Naive B cell (primary cell): ENCODE data around the gene RPH3AL. TPM values are rescaled to one million over a fixed set of nuclear protein-coding genes. Genes with fewer than 3 reads are reported as not detected.
"Not testable (repeated sequence)": the region's sequence is repeated elsewhere in the genome, so short reads cannot be mapped to it uniquely, and the experiment has no call there.

Experiments
- ATAC-seq, 2 donors: fragments of 150-1000 bp; cut with Tn5 transposase; 2 replicates each; pipeline ENCODE4 v1.10.0; 2021; ENCODE audit warnings: low read depth in 2 of 2, mild to moderate bottlenecking in 2 of 2, moderate library complexity in 2 of 2
- DNase-seq: peaks from one replicate; pipeline ENCODE4 v3.0.0; 2022
- H3K27ac Mint-ChIP-seq, 6 donors: one replicate each; pipeline ENCODE4 v1.8.0; 2020 to 2022; ENCODE audit warnings: mild to moderate bottlenecking in 6 of 6, mixed read lengths in 6 of 6, moderate library complexity in 5 of 6, inconsistent platforms in 2 of 6
- H3K27me3 Mint-ChIP-seq, 3 donors: one replicate each; pipeline ENCODE4 v1.8.0; 2021 to 2022; ENCODE audit warnings: mixed read lengths in 3 of 3, mild to moderate bottlenecking in 1 of 3
- H3K36me3 Mint-ChIP-seq, 2 donors: one replicate each; pipeline ENCODE4 v1.8.0; 2020 to 2022; ENCODE audit warnings: mixed read lengths in 2 of 2, inconsistent platforms in 1 of 2, mild to moderate bottlenecking in 1 of 2
- H3K4me1 Mint-ChIP-seq, 3 donors: one replicate each; pipeline ENCODE4 v1.8.0; 2020 to 2022; ENCODE audit warnings: mixed read lengths in 3 of 3, inconsistent platforms in 1 of 3, mild to moderate bottlenecking in 1 of 3, moderate library complexity in 1 of 3
- H3K4me3 Mint-ChIP-seq, 8 donors: one replicate each; pipeline ENCODE4 v1.8.0; 2020 to 2022; ENCODE audit warnings: mild to moderate bottlenecking in 8 of 8, mixed read lengths in 8 of 8, moderate library complexity in 8 of 8, inconsistent platforms in 2 of 8
- H3K9me3 Mint-ChIP-seq, 7 donors: one replicate each; pipeline ENCODE4 v1.8.0; 2020 to 2022; ENCODE audit warnings: mixed read lengths in 7 of 7, mild to moderate bottlenecking in 5 of 7, inconsistent platforms in 2 of 7, moderate library complexity in 1 of 7
- polyA plus RNA-seq, 6 donors: library from polyadenylated mRNA; unstranded; fragments of 300-500 nt; fragmentation: Illumina TruSeq; gene quantifications; one replicate each; pipeline ENCODE4 v1.2.3, GENCODE V29; 2021; ENCODE audit warnings: low read depth in 6 of 6

Gene RPH3AL
- polyA plus RNA-seq, 6 donors from 2014 or later: 1.3 to 13.2 (median 2.9) TPM; not detected in 1

DNA sequence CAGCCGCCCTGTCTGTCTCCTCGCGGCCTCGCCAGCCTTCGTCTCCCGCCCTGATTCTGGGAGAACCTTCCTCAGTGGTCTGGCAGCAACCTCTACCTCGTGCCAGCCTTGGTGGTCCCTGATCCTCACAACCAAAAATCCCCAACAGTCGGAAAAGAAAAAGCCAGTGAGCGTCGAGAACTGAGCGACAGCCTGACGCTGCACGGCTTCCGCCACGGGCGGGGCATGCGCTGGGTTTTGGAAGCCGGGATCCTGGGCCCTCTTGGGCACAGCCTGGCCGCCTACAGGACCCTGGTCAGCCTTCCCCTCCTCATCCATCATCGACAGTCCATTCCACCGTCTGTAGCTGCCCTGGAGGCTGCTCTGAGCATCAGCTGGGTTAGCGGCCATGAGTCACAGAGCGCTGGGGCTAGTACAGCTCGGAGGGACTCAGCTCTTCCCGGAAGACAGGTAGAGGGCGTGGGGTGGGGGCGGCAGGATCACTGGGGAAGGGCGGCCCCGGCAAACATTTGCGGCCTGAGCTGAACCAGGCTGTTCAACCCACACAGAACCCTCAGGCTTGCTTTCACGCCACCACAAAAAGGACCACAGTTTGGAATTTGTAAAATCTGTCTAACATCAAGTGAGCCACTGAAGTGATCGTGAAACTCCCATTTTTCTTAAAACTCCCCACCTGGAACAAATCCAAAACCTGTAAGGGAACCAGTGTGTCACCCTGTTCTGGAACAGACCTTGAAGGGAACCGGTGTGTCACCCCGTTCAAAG is 115.8 kb downstream of the RPH3AL start:
- Mint-ChIP-seq H3K4me1 (peaks cover 0 to 7% (median 0%) of the 10 kb centered on the region in 3 donors), H3K9me3 (peaks cover 0 to 1% (median 0%) of the 10 kb centered on the region in 7 donors), H3K27ac (no peak overlapping the region), H3K4me3 (no peak overlapping the region), H3K36me3 (no peaks in the 10 kb centered on the region), H3K27me3 (peaks cover 0 to 24% (median 0%) of the 10 kb centered on the region in 3 donors)
- ATAC-seq: no peak
- no peak for DNase-seq

DNA sequence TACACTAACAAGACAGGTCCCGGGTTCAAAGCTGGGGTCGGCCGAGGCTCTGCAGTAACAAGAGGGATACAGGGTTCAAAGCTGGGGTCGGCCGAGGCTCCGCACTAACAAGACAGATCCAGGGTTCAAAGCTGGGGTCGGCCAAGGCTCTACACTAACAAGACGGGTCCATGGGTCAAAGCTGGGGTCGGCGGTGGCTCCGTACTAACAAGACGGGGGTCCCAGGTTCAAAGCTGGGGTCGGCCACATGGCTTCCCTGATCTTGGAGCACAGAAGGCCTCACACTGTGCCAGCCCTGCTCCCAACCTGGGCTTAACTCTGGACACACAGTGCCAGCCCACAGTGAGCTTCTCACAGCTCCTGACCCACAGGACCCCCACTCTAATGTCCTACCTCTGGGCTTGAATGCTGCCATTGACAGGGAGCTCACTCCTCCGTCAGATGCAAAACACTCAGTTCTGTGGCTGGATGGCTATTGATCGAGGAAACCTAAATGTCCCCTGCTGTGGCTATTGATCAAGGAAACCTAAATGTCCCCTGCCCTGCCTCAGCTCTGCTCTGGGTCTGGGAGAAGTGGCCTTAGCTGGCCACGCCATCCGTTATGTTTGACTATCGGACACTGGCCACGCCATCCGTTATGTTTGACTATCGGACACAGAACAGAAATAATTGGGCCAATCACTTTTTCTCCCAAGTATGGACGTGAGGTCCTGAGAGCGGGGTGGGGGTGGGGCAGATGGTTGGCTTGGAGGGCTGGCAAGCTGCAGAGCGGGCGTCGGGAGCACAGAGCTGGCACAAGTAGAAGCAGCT is 116.6 kb downstream of the RPH3AL start:
- no peak overlapping the region for H3K4me3 Mint-ChIP-seq
- ATAC-seq: no peak
- no peak overlapping the region for H3K27ac Mint-ChIP-seq
- peaks cover 0 to 26% (median under 1%) of the 10 kb centered on the region in 3 donors for H3K27me3 Mint-ChIP-seq
- no peak for DNase-seq
- H3K4me1 Mint-ChIP-seq: peaks cover 0 to 7% (median 0%) of the 10 kb centered on the region in 3 donors
- no peaks in the 10 kb centered on the region for H3K36me3 Mint-ChIP-seq
- H3K9me3 Mint-ChIP-seq: peaks cover 0 to 1% (median 0%) of the 10 kb centered on the region in 7 donors

DNA sequence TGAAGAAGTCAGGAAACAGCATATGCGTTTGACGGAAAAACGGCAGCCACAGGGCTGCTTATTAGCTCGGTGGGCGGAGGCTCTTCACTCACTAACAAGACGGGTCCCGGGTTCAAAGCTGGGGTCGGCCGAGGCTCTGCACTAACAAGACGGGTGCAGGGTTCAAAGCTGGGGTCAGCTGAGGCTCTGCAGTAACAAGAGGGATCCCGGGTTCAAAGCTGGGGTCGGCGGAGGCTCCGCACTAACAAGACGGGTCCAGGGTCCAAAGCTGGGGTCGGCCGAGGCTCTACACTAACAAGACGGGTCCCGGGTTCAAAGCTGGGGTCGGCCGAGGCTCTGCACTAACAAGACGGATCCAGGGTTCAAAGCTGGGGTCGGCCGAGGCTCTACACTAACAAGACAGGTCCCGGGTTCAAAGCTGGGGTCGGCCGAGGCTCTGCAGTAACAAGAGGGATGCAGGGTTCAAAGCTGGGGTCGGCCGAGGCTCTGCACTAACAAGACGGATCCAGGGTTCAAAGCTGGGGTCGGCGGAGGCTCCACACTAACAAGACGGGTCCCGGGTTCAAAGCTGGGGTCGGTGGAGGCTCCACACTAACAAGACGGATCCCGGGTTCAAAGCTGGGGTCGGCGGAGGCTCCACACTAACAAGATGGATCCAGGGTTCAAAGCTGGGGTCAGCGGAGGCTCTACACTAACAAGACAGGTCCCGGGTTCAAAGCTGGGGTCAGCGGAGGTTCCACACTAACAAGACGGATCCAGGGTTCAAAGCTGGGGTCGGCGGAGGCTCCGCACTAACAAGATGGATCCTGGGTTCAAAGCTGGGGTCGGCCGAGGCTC is 117.4 kb downstream of the RPH3AL start:
- peaks cover 0 to 29% (median 5%) of the 10 kb centered on the region in 3 donors for H3K27me3 Mint-ChIP-seq
- H3K4me3 Mint-ChIP-seq, H3K4me1 Mint-ChIP-seq, H3K36me3 Mint-ChIP-seq, H3K9me3 Mint-ChIP-seq, DNase-seq, ATAC-seq, H3K27ac Mint-ChIP-seq: not testable (repeated sequence)

- not testable (repeated sequence) for H3K4me1 Mint-ChIP-seq, H3K36me3 Mint-ChIP-seq, ATAC-seq, H3K27ac Mint-ChIP-seq, DNase-seq, H3K9me3 Mint-ChIP-seq
- peaks cover 0 to 29% (median 5%) of the 10 kb centered on the region in 3 donors for H3K27me3 Mint-ChIP-seq
- H3K4me3 Mint-ChIP-seq: peak overlapping the region in 1 of 8 donors; percentile 54
These were observed 118.2 kb downstream of the RPH3AL start for GRCh38 chr17:234163-234993.

DNA sequence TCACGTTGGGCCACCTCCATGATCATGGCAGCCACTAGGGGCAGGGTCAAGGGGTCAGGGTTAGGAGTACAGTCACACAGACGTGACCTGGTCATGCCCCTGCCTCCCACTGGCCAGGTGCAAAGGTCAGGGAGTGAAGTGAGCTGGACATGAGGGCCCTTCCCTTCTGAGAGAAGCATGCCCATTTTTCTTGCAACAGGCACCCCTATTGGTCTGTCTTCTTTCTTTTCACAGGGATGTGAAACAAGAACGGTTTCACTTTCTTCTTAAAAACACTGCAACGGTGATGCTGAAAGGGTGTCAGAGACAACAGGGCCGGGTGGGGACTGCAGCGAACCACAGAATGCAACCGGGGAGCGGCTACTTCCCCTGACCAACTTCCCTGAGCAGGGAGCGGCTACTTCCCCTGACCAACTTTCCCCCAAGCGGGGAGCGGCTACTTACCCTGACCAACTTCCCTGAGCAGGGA is 119.1 kb downstream of the RPH3AL start:
- Mint-ChIP-seq H3K4me3 (no peak overlapping the region), H3K9me3 (no peaks in the 10 kb centered on the region), H3K27ac (no peak overlapping the region), H3K36me3 (no peaks in the 10 kb centered on the region), H3K4me1 (peaks cover 0 to 7% (median 0%) of the 10 kb centered on the region in 3 donors), H3K27me3 (peaks cover 0 to 29% (median 5%) of the 10 kb centered on the region in 3 donors)
- DNase-seq (no peak), ATAC-seq (no peak)

GRCh38 chr17:231966-232807 is 120.4 kb downstream of the RPH3AL start:
- Mint-ChIP-seq H3K27ac (peak overlapping the region in 1 of 6 donors; percentile 66), H3K36me3 (no peaks in the 10 kb centered on the region), H3K4me1 (no peaks in the 10 kb centered on the region), H3K4me3 (no peak overlapping the region), H3K27me3 (peaks cover 0 to 29% (median 5%) of the 10 kb centered on the region in 3 donors), H3K9me3 (no peaks in the 10 kb centered on the region)
- no peak for DNase-seq
- ATAC-seq: no peak

- Mint-ChIP-seq H3K36me3 (no peaks in the 10 kb centered on the region), H3K9me3 (no peaks in the 10 kb centered on the region), H3K27ac (peak overlapping the region in 1 of 6 donors; percentile 37), H3K4me1 (no peaks in the 10 kb centered on the region), H3K27me3 (peaks cover 0 to 29% (median 5%) of the 10 kb centered on the region in 3 donors), H3K4me3 (no peak overlapping the region)
- DNase-seq (no peak), ATAC-seq (no peak)
These were observed 121.2 kb downstream of the RPH3AL start for GRCh38 chr17:231191-231965.

GRCh38 chr17:230395-230770 is 122.2 kb downstream of the RPH3AL start:
- Mint-ChIP-seq H3K27me3 (peaks cover 0 to 29% (median 5%) of the 10 kb centered on the region in 3 donors), H3K4me1 (no peaks in the 10 kb centered on the region), H3K9me3 (no peaks in the 10 kb centered on the region), H3K36me3 (no peaks in the 10 kb centered on the region), H3K27ac (peak overlapping the region in 2 of 6 donors; percentile 37 to 78), H3K4me3 (no peak overlapping the region)
- ATAC-seq (no peak), DNase-seq (no peak)

GRCh38 chr17:229709-230394 is 122.8 kb downstream of the RPH3AL start:
- H3K27me3 Mint-ChIP-seq: peaks cover 0 to 27% (median 5%) of the 10 kb centered on the region in 3 donors
- no peak for DNase-seq
- peak overlapping the region in 1 of 6 donors; percentile 78 for H3K27ac Mint-ChIP-seq
- no peak overlapping the region for H3K4me3 Mint-ChIP-seq
- ATAC-seq: no peak
- H3K36me3 Mint-ChIP-seq: no peaks in the 10 kb centered on the region
- H3K4me1 Mint-ChIP-seq: no peaks in the 10 kb centered on the region
- no peaks in the 10 kb centered on the region for H3K9me3 Mint-ChIP-seq

DNA sequence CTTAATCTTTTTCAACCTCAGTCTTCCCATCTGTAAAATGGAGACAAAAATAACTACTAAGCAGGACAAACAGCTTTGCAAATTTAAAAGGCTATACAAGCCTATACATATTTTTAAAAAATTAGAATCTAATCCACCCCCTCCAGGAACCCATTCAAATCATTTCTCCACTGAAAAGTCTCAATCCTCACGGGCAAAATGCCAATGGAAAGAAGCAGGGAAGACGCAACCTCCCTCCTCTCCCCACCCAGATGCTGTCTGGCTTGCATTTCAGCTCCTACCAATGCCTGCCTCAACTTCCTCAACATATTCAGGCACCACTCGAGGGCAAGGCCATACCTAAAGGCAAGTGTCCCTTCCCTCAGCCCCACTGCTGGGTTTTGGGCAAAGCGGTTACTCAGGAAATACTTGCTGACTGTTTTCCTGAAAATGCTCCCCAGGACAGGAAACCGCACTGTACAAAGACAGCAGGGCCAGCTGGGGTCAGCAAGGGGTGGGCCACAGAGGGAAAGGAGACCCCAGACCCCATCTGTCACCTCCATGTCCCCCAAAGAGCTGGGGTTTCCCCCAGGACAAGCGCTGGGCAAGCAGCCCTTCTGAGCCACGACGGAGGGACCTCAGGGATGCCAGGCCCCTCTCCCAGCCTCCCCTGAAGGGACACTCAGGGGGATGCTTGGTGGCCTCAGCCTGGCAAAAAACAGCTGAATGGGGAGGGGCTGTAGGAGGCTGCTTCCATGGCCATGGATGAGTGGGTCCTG is 123.5 kb downstream of the RPH3AL start:
- Mint-ChIP-seq H3K4me3 (no peak overlapping the region), H3K4me1 (no peaks in the 10 kb centered on the region), H3K27me3 (peaks cover 0 to 20% (median 5%) of the 10 kb centered on the region in 3 donors), H3K27ac (no peak overlapping the region), H3K9me3 (peaks cover 0 to 3% (median 0%) of the 10 kb centered on the region in 7 donors), H3K36me3 (no peaks in the 10 kb centered on the region)
- DNase-seq (no peak), ATAC-seq (no peak)
